Neural cell (in vitro differentiated cells): ENCODE results near the gene PHLDB2. TPM values are rescaled to one million over a fixed set of nuclear protein-coding genes. Genes with fewer than 3 reads are reported as not detected.

ENCODE experiments used
- H2AFZ ChIP-seq: fragments of 200-600, 300-800 bp; sonication (generic), shearing (Covaris generic); 2 replicates; pipeline ENCODE4 v1.6.0; 2014; ENCODE audit warnings: low read depth, mild to moderate bottlenecking, antibody characterized with exemption, low read length, moderate library complexity
- H3F3A ChIP-seq: fragments of 200-600 bp; shearing (Covaris generic); 2 replicates; pipeline ENCODE4 v1.6.1; 2016; ENCODE audit warnings: mild to moderate bottlenecking, moderate library complexity, mixed read lengths, antibody characterized with exemption, low read length; ENCODE audit not compliant: insufficient read depth, poor library complexity, severe bottlenecking
- H3K27ac ChIP-seq: fragments of 200-600, 300-800 bp; sonication (generic), shearing (Covaris generic); 2 replicates; pipeline ENCODE4 v1.5.1; 2014; ENCODE audit warnings: mild to moderate bottlenecking, low read length, moderate library complexity
- H3K27me3 ChIP-seq: fragments of 300-800, 200-600 bp; sonication (generic), shearing (Covaris generic); 2 replicates; pipeline ENCODE4 v1.6.0; 2014; ENCODE audit warnings: mild to moderate bottlenecking, low read depth, low read length, moderate library complexity; ENCODE audit not compliant: insufficient read depth
- H3K36me3 ChIP-seq: fragments of 300-800, 200-600 bp; sonication (generic), shearing (Covaris generic); 2 replicates; pipeline ENCODE4 v1.5.1; 2014; ENCODE audit warnings: mild to moderate bottlenecking, antibody characterized with exemption, low read length, moderate library complexity; ENCODE audit not compliant: insufficient read depth
- H3K4me2 ChIP-seq: fragments of 300-800, 200-600 bp; sonication (generic), shearing (Covaris generic); 2 replicates; pipeline ENCODE4 v1.6.0; 2014; ENCODE audit warnings: mild to moderate bottlenecking, low read length
- H3K4me3 ChIP-seq: fragments of 300-800, 200-600 bp; sonication (generic), shearing (Covaris generic); 2 replicates; pipeline ENCODE4 v1.5.1; 2014; ENCODE audit warnings: mild to moderate bottlenecking, low read length, moderate library complexity
- H3K79me2 ChIP-seq: fragments of 200-600 bp; shearing (Covaris generic); replicated peaks from 2 replicates; pipeline ENCODE4 v1.6.0; 2014; ENCODE audit warnings: mild to moderate bottlenecking, low read length, moderate library complexity; ENCODE audit not compliant: insufficient read depth
- H3K9ac ChIP-seq: fragments of 300-800, 200-600 bp; sonication (generic), shearing (Covaris generic); 2 replicates; pipeline ENCODE4 v1.6.1; 2016; ENCODE audit warnings: mild to moderate bottlenecking, low read length, mixed read lengths
- H3K9me2 ChIP-seq: fragments of 200-600 bp; shearing (Covaris generic); 2 replicates; pipeline ENCODE4 v1.6.1; 2016; ENCODE audit warnings: mild to moderate bottlenecking, low read length, mixed read lengths; ENCODE audit not compliant: insufficient read depth
- H3K9me3 ChIP-seq: fragments of 200-600, 300-800 bp; sonication (generic), shearing (Covaris generic); 2 replicates; pipeline ENCODE4 v1.6.1; 2016; ENCODE audit warnings: mild to moderate bottlenecking, mixed run types, low read length, moderate library complexity, mixed read lengths
- H4K20me1 ChIP-seq: fragments of 200-600 bp; shearing (Covaris generic); 2 replicates; pipeline ENCODE4 v1.6.1; 2016; ENCODE audit warnings: mild to moderate bottlenecking, mixed run types; ENCODE audit not compliant: insufficient read depth
- EP300 ChIP-seq: fragments of 450-650 bp; conservative IDR thresholded peaks from 2 replicates; pipeline ENCODE4 v1.6.1; 2014; ENCODE audit warnings: antibody characterized with exemption, mild to moderate bottlenecking, moderate library complexity; ENCODE audit not compliant: poor library complexity, severe bottlenecking
- EZH2 ChIP-seq: fragments of 200-600, 300-800 bp; shearing (Covaris generic), sonication (generic); IDR thresholded peaks from 2 replicates; pipeline ENCODE4 v1.6.1; 2014; ENCODE audit warnings: antibody characterized with exemption, low read length, borderline replicate concordance, mild to moderate bottlenecking; ENCODE audit not compliant: insufficient read depth, poor library complexity, severe bottlenecking
- MXI1 ChIP-seq: fragments of 450-650 bp; conservative IDR thresholded peaks from 2 replicates; pipeline ENCODE4 v1.6.1; 2014; ENCODE audit warnings: antibody characterized with exemption, mild to moderate bottlenecking; ENCODE audit not compliant: poor library complexity, severe bottlenecking
- POLR2AphosphoS5 ChIP-seq: IDR thresholded peaks from 2 replicates; pipeline ENCODE4 v1.6.1; 2012
- RAD21 ChIP-seq: fragments of 450-650 bp; conservative IDR thresholded peaks from 2 replicates; pipeline ENCODE4 v1.6.1; 2014; ENCODE audit warnings: antibody characterized with exemption, mild to moderate bottlenecking, moderate library complexity
- SMC3 ChIP-seq: fragments of 450-650 bp; conservative IDR thresholded peaks from 2 replicates; pipeline ENCODE4 v1.6.1; 2014; ENCODE audit warnings: antibody characterized with exemption, mild to moderate bottlenecking, moderate library complexity; ENCODE audit not compliant: poor library complexity
- TAF1 ChIP-seq: IDR thresholded peaks from 2 replicates; pipeline ENCODE4 v1.6.1; 2012; ENCODE audit warnings: low read depth
- polyA plus RNA-seq: library from polyadenylated mRNA; depleted of rRNA; stranded (reverse); fragments of >200 nt; gene quantifications from 2 replicates; pipeline ENCODE4 v1.2.3, GENCODE V29; 2014
- TF ChIP-seq, protein P1 (sequence below): fragments of 450-650 bp; IDR thresholded peaks from 2 replicates; pipeline ENCODE4 v1.5.1; 2014; ENCODE audit warnings: antibody characterized with exemption, mild to moderate bottlenecking, moderate library complexity; ENCODE audit not compliant: poor library complexity, severe bottlenecking
- TF ChIP-seq, protein P2 (sequence below): IDR thresholded peaks from 2 replicates; pipeline ENCODE4 v1.6.1; 2012; ENCODE audit warnings: borderline replicate concordance

The PHLDB2 gene
- polyA plus RNA-seq, 1 donor from 2014 or later: 1.4 TPM

DNA sequence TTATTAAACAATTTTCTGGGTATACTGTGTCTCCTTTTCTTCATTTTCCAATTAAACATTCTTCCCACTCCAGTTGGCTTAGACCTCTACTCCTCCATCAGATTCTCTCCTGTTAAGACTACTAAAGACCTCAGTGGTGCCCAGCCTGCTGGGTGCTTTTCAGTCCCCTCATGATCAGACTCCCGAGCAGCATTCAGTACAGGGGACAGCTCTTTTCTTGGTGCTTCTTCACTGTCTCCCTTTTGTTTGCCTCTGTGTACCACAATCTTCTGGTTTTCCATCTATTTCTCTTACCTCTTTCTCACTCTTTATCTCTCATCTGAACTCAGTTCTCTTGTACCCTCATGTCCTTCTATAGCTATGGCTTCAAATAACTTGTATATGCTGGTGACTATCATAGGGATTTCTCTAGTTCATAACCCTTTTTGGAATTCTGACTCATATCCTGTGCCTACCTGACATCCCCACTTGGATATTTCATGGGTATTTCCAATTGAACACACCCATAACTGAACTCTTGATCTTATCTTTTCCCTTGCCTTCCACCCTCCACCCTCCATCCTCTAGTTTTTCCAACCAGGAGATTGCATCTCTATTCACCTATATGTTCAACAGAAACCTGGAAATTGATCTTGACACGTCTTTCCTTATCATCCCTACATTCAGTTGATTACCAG is 64.2 kb downstream of the PHLDB2 start:
- TF ChIP-seq EZH2 (no peak), RAD21 (no peak), SMC3 (no peak), MXI1 (no peak), EP300 (no peak), POLR2AphosphoS5 (no peak), TAF1 (no peak)
- TF ChIP-seq, protein P1, sequence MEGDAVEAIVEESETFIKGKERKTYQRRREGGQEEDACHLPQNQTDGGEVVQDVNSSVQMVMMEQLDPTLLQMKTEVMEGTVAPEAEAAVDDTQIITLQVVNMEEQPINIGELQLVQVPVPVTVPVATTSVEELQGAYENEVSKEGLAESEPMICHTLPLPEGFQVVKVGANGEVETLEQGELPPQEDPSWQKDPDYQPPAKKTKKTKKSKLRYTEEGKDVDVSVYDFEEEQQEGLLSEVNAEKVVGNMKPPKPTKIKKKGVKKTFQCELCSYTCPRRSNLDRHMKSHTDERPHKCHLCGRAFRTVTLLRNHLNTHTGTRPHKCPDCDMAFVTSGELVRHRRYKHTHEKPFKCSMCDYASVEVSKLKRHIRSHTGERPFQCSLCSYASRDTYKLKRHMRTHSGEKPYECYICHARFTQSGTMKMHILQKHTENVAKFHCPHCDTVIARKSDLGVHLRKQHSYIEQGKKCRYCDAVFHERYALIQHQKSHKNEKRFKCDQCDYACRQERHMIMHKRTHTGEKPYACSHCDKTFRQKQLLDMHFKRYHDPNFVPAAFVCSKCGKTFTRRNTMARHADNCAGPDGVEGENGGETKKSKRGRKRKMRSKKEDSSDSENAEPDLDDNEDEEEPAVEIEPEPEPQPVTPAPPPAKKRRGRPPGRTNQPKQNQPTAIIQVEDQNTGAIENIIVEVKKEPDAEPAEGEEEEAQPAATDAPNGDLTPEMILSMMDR: no peak
- TF ChIP-seq, protein P2, sequence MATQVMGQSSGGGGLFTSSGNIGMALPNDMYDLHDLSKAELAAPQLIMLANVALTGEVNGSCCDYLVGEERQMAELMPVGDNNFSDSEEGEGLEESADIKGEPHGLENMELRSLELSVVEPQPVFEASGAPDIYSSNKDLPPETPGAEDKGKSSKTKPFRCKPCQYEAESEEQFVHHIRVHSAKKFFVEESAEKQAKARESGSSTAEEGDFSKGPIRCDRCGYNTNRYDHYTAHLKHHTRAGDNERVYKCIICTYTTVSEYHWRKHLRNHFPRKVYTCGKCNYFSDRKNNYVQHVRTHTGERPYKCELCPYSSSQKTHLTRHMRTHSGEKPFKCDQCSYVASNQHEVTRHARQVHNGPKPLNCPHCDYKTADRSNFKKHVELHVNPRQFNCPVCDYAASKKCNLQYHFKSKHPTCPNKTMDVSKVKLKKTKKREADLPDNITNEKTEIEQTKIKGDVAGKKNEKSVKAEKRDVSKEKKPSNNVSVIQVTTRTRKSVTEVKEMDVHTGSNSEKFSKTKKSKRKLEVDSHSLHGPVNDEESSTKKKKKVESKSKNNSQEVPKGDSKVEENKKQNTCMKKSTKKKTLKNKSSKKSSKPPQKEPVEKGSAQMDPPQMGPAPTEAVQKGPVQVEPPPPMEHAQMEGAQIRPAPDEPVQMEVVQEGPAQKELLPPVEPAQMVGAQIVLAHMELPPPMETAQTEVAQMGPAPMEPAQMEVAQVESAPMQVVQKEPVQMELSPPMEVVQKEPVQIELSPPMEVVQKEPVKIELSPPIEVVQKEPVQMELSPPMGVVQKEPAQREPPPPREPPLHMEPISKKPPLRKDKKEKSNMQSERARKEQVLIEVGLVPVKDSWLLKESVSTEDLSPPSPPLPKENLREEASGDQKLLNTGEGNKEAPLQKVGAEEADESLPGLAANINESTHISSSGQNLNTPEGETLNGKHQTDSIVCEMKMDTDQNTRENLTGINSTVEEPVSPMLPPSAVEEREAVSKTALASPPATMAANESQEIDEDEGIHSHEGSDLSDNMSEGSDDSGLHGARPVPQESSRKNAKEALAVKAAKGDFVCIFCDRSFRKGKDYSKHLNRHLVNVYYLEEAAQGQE: no peak
- Histone ChIP-seq H3K27ac (no peak overlapping the region), H3K4me2 (no peak overlapping the region), H3K79me2 (no peaks in the 10 kb centered on the region), H3K4me3 (no peak overlapping the region), H4K20me1 (no peaks in the 10 kb centered on the region), H3F3A (no peaks in the 10 kb centered on the region), H3K27me3 (no peaks in the 10 kb centered on the region), H2AFZ (no peak overlapping the region), H3K9ac (no peak overlapping the region), H3K9me3 (no peaks in the 10 kb centered on the region), H3K9me2 (no peaks in the 10 kb centered on the region), H3K36me3 (no peaks in the 10 kb centered on the region)

DNA sequence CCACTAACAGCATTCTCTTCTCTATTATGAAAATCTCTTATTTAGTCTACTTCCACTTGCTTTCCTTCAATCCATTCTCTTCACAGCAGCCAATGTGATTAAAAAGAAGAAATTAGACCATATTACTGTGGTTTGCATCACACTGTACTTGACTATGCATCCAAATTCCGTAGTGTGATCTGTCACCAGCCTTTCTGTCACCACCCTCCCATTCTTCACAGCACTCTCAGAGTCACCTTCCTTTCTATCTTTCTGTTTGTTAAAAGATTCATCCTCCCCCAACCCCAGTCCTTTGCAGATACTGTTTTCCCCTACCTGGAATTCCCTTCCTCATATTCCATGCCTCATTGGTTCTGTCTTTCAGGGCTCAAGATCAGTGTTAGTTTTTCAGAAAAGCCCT is 64.7 kb downstream of the PHLDB2 start:
- Histone ChIP-seq H3K9me2 (no peaks in the 10 kb centered on the region), H3K36me3 (no peaks in the 10 kb centered on the region), H2AFZ (no peak overlapping the region), H3K4me3 (no peak overlapping the region), H4K20me1 (no peaks in the 10 kb centered on the region), H3K4me2 (no peak overlapping the region), H3K27me3 (no peaks in the 10 kb centered on the region), H3K9me3 (no peaks in the 10 kb centered on the region), H3F3A (no peaks in the 10 kb centered on the region), H3K27ac (no peak overlapping the region), H3K9ac (no peak overlapping the region), H3K79me2 (no peaks in the 10 kb centered on the region)
- TF ChIP-seq SMC3 (no peak), MXI1 (no peak)

DNA sequence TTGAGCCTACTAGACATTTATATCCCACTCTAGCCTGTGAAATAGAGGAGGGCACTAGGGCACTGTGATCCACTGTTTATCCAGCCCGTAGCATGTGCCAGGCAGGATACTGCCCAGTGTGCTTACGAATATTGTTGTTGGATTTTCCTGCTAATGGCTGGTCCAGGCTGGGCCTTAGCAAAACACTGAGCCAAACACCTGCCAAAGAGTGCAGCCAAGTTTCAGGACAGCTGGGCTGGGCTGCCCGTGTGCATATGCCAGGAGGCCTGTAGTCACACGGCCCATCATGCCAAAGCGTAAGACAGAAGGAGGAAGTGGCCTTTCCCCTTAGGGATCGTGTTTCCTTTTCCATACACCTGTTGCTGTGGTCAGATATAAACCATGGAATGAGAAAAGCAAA is 65.2 kb downstream of the PHLDB2 start:
- H3K36me3 ChIP-seq: no peaks in the 10 kb centered on the region
- no peak overlapping the region for H2AFZ ChIP-seq
- H3K9ac ChIP-seq: no peak overlapping the region
- no peaks in the 10 kb centered on the region for H3K27me3 ChIP-seq
- no peaks in the 10 kb centered on the region for H3K9me3 ChIP-seq
- H3F3A ChIP-seq: no peaks in the 10 kb centered on the region
- no peaks in the 10 kb centered on the region for H3K9me2 ChIP-seq
- H3K4me2 ChIP-seq: no peak overlapping the region
- H3K27ac ChIP-seq: no peak overlapping the region
- TF ChIP-seq, protein P2: no peak
- no peak for TF ChIP-seq SMC3
- no peak for TF ChIP-seq RAD21
- no peak for TF ChIP-seq TAF1
- TF ChIP-seq, protein P1: no peak
- no peak for TF ChIP-seq EZH2
- TF ChIP-seq MXI1: no peak
- no peak for TF ChIP-seq EP300
- no peak overlapping the region for H3K4me3 ChIP-seq
- no peaks in the 10 kb centered on the region for H4K20me1 ChIP-seq
- H3K79me2 ChIP-seq: no peaks in the 10 kb centered on the region
